ENCODE data around the gene MYOCOS.
"Not testable (repeated sequence)": the region's sequence is repeated elsewhere in the genome, so short reads cannot be mapped to it uniquely, and the experiment has no call there.

Gene MYOCOS

DNA sequence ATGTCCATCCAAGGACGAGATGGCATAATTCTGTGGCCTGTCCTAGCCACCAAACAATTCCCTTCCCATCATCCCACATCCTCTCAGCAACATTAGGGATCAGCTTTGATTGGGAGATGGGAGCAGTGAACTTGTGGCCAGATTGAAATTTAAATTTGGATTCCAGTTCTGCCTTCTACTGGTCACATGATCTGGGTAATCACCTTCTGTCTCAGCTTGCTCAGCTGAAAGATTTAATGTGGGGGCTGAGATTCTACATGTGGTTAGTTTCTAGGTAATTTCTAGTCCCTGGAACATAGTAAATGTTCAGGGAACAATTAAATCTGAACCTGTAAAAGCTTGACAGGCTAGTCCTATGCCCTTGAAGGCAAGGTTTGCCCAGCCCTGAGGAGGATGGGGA lies 3.2 kb downstream of the MYOCOS start:
- DNase-seq (ENCODE audit: low read depth in 2 of 2), result no peak

- DNase-seq (ENCODE audit: low read depth in 2 of 2), result no peak
These were observed 5.0 kb downstream of the MYOCOS start for GRCh38 chr1:171627020-171627419.

GRCh38 chr1:171628225-171628624 lies 6.2 kb downstream of the MYOCOS start:
- DNase-seq (ENCODE audit: low read depth in 2 of 2), result no peak

DNA sequence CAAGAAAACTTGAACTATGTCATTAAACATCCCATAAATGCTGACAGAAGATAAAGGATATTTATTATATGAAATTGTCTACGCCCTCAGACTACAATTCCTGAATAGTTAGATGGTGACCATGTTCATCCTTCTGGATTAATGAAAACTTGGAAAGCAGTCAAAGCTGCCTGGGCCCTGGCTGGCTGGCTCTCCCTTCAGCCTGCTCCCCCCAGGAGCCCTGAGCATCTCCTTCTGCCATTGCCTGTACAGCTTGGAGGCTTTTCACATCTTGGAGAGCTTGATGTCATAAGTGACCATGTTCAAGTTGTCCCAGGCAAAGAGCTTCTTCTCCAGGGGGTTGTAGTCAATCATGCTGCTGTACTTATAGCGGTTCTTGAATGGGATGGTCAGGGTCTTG lies 13.6 kb downstream of the MYOCOS start:
- no peak for DNase-seq (ENCODE audit: low read depth in 2 of 2)

- no peak for DNase-seq (ENCODE audit: low read depth in 2 of 2)
These were observed 14.1 kb downstream of the MYOCOS start for GRCh38 chr1:171636141-171636540.

DNA sequence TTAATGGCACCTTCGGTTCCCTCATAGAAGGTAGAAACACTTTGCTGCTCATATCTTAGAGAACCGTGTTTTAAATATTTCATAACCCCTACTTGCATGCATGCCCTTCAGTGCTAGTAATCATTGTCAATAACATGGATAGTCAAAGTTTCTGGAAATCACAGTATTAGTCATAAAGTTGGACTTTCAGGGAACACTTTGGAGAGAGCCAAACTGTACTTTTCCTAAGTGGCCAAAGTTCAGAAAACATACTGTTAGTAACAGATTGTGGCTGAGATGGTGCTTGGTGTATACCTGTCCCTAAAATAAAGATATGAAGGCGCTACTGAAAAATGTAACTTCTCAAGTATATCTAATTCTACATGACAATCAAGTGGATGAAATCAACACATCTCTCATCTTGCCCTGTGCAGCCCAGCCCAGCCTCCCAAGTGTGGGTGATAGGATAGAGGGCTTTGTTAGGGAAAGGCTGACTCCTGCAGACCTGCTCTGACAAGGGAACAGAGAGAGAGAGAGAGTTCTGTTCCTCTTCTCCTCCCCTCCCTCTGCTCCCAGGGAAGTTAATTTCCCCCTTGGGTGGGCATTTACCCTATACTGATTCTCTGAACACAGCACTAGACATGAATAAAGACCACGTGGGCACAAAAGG lies 16.0 kb downstream of the MYOCOS start:
- DNase-seq (ENCODE audit: low read depth in 2 of 2), result no peak

DNA sequence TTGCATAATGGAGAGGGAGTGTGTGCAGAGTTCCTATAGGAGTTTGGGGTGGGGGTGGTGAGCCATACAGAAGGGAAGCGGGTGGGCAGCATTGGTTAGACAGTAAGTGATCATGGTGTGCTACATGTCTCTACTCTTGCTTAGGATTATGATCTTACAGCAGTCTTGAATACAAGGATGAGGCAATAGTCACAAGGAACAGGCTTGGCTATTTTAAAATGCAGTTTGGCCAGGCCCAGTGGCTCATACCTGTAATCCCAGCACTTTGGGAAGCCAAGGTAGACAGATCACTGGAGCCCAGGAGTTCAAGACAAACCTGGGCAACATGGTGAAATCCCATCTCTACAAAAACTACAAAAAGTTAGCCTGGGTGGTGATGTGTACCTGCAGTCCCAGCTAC lies 18.2 kb downstream of the MYOCOS start:
- no peak for DNase-seq (ENCODE audit: low read depth in 2 of 2)

GRCh38 chr1:171641076-171641864 lies 19.2 kb downstream of the MYOCOS start:
- no peak for DNase-seq (ENCODE audit: low read depth in 2 of 2)

- DNase-seq (ENCODE audit: low read depth in 2 of 2), result no peak
These were observed 20.2 kb downstream of the MYOCOS start for GRCh38 chr1:171642197-171642596.

GRCh38 chr1:171643156-171643555 lies 21.1 kb downstream of the MYOCOS start:
- no peak for DNase-seq (ENCODE audit: low read depth in 2 of 2)

- peak; percentile 16 to 28 for DNase-seq (ENCODE audit: low read depth in 2 of 2)
These were observed 22.9 kb downstream of the MYOCOS start for GRCh38 chr1:171644805-171645483.

GRCh38 chr1:171645553-171646248 lies 23.7 kb downstream of the MYOCOS start:
- DNase-seq (ENCODE audit: low read depth in 2 of 2), result no peak

GRCh38 chr1:171646249-171646560 lies 24.2 kb downstream of the MYOCOS start:
- no peak for DNase-seq (ENCODE audit: low read depth in 2 of 2)

GRCh38 chr1:171652234-171652822 lies 30.3 kb downstream of the MYOCOS start, which contains the start of gene MYOC:
Gene MYOC (minus strand): TSS chr1:171652688. CDS start chr1:171652611, 77 bp downstream.
- no peak for DNase-seq (ENCODE audit: low read depth in 2 of 2)

DNA sequence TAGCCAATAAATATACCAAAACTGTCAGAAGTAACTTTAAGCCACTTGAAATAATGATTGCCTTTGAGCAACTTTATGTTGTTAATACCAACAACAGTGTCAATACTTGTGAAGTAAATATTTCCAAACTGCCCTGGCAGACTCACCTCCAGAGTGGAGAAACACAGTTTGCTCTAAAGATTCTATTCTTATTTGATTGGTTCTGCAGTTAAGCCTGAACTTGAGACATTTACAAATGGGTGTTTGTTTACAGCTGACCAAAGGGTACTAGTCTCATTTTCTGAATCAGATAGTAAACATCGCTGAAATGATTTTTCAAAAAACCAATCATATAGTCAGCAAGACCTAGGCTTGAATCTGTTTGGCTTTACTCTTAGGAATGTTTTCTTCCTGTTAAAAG lies 31.8 kb downstream of the MYOCOS start:
- no peak for DNase-seq (ENCODE audit: low read depth in 2 of 2)

GRCh38 chr1:171654201-171654941 lies 32.3 kb downstream of the MYOCOS start:
- no peak for DNase-seq (ENCODE audit: low read depth in 2 of 2)

- DNase-seq (ENCODE audit: low read depth in 2 of 2), result peak; percentile 18 to 24
These were observed 33.1 kb downstream of the MYOCOS start for GRCh38 chr1:171654942-171655745.

DNA sequence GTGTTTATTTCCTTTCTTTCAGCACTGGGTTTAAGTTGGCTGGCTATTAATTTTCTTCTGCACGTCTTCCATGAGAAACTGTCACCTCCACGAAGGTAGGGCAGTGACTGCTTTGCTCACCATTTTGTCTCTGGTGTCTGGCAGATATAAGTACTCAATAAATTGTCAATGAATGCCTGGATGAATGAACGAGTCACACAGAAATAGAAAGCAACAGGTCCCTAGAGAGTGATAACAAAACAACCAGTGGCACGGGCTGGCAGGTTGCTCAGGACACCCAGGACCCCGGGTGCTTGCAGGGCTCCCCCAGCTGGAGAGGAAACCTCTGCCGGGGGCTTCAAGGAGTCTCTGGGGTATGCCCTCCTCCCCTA lies 33.7 kb downstream of the MYOCOS start:
- DNase-seq (ENCODE audit: low read depth in 2 of 2), result no peak

DNA sequence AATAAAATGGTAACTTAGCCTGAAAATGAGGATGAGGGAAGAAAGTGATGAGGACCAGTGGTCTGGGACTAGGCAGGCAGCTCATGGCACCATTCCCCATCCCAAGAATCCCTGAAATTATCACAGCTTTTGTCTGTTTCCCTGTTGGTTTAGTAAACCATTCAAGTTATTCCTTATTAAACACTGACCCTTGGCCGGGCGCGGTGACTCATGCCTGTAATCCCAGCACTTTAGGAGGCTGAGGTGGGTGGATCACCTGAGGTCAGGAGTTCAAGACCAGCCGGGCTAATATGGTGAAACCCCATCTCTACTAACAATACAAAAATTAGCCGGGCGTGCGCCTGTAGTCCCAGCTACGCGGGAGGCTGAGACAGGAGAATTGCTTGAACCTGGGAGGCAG lies 34.2 kb downstream of the MYOCOS start:
- not testable (repeated sequence) for DNase-seq (ENCODE audit: low read depth in 2 of 2)

DNA sequence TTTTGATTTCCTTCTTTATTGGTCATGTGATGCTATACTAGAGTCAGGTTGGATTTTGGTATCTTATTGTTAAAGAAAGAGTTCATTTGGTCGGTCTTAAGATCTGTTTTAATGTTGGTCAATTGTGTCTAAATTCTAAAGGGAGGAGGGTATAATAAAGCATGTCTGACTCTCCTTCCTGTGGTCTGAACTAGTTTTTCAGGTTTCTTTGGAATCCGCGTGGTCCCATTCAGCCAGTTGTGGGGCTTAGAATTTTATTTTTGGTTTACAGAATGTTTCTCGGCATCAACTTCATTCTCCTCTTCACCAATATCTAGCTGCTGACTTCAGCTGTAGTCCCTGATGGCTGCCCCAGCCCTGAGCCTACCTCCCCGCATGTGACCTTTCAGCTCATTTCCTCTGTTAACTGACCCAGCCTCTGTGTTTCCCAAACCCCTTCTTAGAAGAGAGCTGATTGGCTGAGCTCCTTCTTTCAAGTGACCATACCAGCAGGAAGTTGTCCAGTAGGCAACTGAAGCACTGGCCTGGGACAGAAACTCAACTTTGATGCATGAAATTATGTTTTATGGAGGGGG lies 39.1 kb downstream of the MYOCOS start:
- DNase-seq (ENCODE audit: low read depth in 2 of 2), result no peak
